CD4-positive, alpha-beta T cell treated with Interleukin-12 subunit alpha and Interleukin-12 subunit beta, for 1 hour (primary cell): ENCODE results near the gene INTS12.
"Not testable (repeated sequence)": the region's sequence is repeated elsewhere in the genome, so short reads cannot be mapped to it uniquely, and the experiment has no call there.

ENCODE experiments used
- DNase-seq: peaks from one replicate; pipeline ENCODE4 v3.0.0-alpha.2; 2020

Gene INTS12

GRCh38 chr4:105708181-105709080 lies at the start of gene INTS12, which contains the start of gene GSTCD:
Gene INTS12 (minus strand): TSS chr4:105708689. CDS start chr4:105700005, 8,684 bp downstream.
Gene GSTCD (plus strand): TSS chr4:105708784. CDS start chr4:105717614, 8,830 bp downstream.
- peak; percentile 90 for DNase-seq

GRCh38 chr4:105755375-105755774 lies 46.9 kb upstream of the INTS12 start:
- no peak for DNase-seq

- DNase-seq = no peak
These were observed 44.9 kb upstream of the INTS12 start for GRCh38 chr4:105753361-105753760.

- DNase-seq = no peak
These were observed 43.3 kb upstream of the INTS12 start for GRCh38 chr4:105751718-105752299.

GRCh38 chr4:105748222-105748621 lies 39.7 kb upstream of the INTS12 start:
- no peak for DNase-seq

GRCh38 chr4:105741548-105741947 lies 33.1 kb upstream of the INTS12 start:
- DNase-seq = no peak

GRCh38 chr4:105735217-105735616 lies 26.7 kb upstream of the INTS12 start:
- not testable (repeated sequence) for DNase-seq

GRCh38 chr4:105729895-105730294 lies 21.4 kb upstream of the INTS12 start:
- DNase-seq = not testable (repeated sequence)

GRCh38 chr4:105725623-105726022 lies 17.1 kb upstream of the INTS12 start:
- no peak for DNase-seq

GRCh38 chr4:105719204-105719603 lies 10.7 kb upstream of the INTS12 start:
- DNase-seq = no peak

- peak; percentile 30 for DNase-seq
These were observed 7.3 kb upstream of the INTS12 start for GRCh38 chr4:105715692-105716278.

GRCh38 chr4:105714932-105715331 lies 6.4 kb upstream of the INTS12 start:
- no peak for DNase-seq

GRCh38 chr4:105714071-105714521 lies 5.6 kb upstream of the INTS12 start:
- DNase-seq = no peak

GRCh38 chr4:105712766-105713165 lies 4.3 kb upstream of the INTS12 start:
- no peak for DNase-seq

- DNase-seq = no peak
These were observed 2.2 kb upstream of the INTS12 start for GRCh38 chr4:105710678-105711077.

- no peak for DNase-seq
These were observed 1.6 kb upstream of the INTS12 start for GRCh38 chr4:105710012-105710600.

GRCh38 chr4:105709081-105709450 lies 577 bp upstream of the INTS12 start:
- DNase-seq = peak; percentile 14

GRCh38 chr4:105707782-105708180 lies 708 bp downstream of the INTS12 start:
- DNase-seq = peak; percentile 8

GRCh38 chr4:105698607-105699006 lies 9.9 kb downstream of the INTS12 start:
- DNase-seq = no peak

- not testable (repeated sequence) for DNase-seq
These were observed 12.7 kb downstream of the INTS12 start for GRCh38 chr4:105695832-105696231.

- not testable (repeated sequence) for DNase-seq
These were observed 13.7 kb downstream of the INTS12 start for GRCh38 chr4:105694812-105695211.

GRCh38 chr4:105686571-105686970 lies 21.9 kb downstream of the INTS12 start:
- no peak for DNase-seq

GRCh38 chr4:105683038-105683437 lies 25.5 kb downstream of the INTS12 start:
- no peak for DNase-seq
